ENCODE measurements around the gene PLPPR4. TPM values are rescaled to one million over a fixed set of nuclear protein-coding genes. Genes with fewer than 3 reads are reported as not detected.

PLPPR4 gene
- under 1 TPM in 1 of 3 donors, not detected in 2; 0.05 TPM for total RNA-seq
- total RNA-seq (2013), result not detected

DNA sequence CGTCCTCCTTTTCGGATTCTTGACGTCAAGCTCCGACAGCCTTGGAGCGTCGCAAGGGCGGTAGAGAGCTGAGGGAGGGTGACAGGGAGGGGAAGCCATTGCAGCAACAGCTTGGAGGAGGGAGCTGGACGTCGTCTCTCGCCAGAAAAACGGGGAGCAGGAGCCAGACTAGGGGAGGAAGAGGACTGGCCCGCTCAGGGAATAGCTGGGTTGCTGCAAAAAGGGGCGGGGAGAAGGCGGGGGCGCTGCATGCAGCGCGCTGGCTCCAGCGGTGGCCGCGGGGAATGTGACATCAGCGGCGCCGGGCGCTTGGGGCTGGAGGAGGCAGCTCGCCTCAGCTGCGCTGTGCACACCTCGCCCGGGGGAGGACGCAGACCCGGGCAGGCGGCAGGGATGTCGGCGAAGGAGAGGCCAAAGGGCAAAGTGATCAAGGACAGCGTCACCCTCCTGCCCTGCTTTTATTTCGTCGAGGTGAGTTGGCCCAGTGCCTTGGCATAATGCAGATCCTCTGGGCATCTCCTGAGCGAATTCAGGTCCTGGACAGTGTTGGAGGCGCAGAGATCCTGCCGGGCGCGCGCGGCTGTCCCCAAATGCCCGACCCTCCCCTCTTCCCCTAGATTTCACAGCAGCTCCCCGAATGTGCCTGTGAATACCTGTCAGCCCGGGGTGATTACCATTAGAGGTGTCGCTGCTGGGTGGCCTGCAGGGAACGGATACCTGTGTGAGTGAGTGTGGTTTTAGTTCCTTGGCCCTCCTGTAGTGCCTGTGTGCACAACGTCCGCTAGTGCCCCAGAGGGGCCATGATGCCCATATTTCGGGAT is at the start of gene PLPPR4:
Gene PLPPR4 (plus strand): TSS at position 292 of the 821 bp plus-strand sequence. CDS start 102 bp downstream, at position 394.
- peaks cover 10% of the 10 kb centered on the region for H3K27me3 ChIP-seq (ENCODE audit: control insufficient read depth, insufficient read depth, low read length)
- H3K27me3 Mint-ChIP-seq (ENCODE audit: low read depth in 2 of 2), result peaks cover 23 to 24% of the 10 kb centered on the region in 2 donors
- peaks cover 5 to 8% of the 10 kb centered on the region in 2 donors for H3K9me3 Mint-ChIP-seq
- intact Hi-C loops (cut with micrococcal nuclease), result no loop called here
- H3K36me3 ChIP-seq (ENCODE audit: control insufficient read depth, insufficient read depth, low read length), result no peaks in the 10 kb centered on the region
- no peak within 1 kb of the TSS for H3K4me3 Mint-ChIP-seq
- DNase-seq (no peak), ATAC-seq (no peak)
- no peak within 1 kb of the TSS for H3K4me3 ChIP-seq (ENCODE audit: low read length)
- 7% methylated on average over 49 of the region's 51 CpGs for WGBS (ENCODE audit: insufficient coverage)
- no peaks in the 10 kb centered on the region for H3K4me1 Mint-ChIP-seq
- H3K9me3 ChIP-seq (ENCODE audit: control insufficient read depth, insufficient read depth, low read length), result no peaks in the 10 kb centered on the region
- no peaks in the 10 kb centered on the region for H3K4me1 ChIP-seq (ENCODE audit: control insufficient read depth, insufficient read depth, low read length)
- H3K36me3 Mint-ChIP-seq, result no peaks in the 10 kb centered on the region
- H3K27ac ChIP-seq (ENCODE audit: low read length), result no peak within 1 kb of the TSS
- no peak within 1 kb of the TSS for H3K27ac Mint-ChIP-seq
- TF ChIP-seq, protein P1, sequence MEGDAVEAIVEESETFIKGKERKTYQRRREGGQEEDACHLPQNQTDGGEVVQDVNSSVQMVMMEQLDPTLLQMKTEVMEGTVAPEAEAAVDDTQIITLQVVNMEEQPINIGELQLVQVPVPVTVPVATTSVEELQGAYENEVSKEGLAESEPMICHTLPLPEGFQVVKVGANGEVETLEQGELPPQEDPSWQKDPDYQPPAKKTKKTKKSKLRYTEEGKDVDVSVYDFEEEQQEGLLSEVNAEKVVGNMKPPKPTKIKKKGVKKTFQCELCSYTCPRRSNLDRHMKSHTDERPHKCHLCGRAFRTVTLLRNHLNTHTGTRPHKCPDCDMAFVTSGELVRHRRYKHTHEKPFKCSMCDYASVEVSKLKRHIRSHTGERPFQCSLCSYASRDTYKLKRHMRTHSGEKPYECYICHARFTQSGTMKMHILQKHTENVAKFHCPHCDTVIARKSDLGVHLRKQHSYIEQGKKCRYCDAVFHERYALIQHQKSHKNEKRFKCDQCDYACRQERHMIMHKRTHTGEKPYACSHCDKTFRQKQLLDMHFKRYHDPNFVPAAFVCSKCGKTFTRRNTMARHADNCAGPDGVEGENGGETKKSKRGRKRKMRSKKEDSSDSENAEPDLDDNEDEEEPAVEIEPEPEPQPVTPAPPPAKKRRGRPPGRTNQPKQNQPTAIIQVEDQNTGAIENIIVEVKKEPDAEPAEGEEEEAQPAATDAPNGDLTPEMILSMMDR (IDR thresholded peaks at IDR 0.05), result no peak

DNA sequence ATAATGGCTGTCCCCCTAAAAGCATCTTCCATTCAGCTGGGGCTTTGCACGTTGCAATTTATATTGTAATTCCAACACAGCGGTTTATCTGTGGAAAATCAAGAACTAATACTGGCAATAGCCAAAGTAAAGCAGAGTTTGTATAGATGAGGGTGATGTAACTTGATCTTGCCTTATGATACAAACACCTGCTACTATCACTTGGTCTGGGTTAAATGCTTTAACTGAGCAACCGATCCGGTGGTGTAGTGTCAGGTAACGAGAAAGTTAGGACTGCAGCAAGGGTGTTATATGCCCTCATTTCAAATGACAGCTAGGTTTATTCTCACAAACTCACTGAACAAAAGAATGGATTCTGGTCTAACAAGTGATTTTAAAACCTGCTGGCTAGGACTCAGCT is 47.3 kb upstream of the PLPPR4 start:
- H3K36me3 Mint-ChIP-seq, result no peaks in the 10 kb centered on the region
- H3K27me3 Mint-ChIP-seq (ENCODE audit: low read depth in 2 of 2), result no peaks in the 10 kb centered on the region
- no peak overlapping the region for H3K4me3 Mint-ChIP-seq
- 94% methylated on average over 5 of the region's 5 CpGs for WGBS (ENCODE audit: insufficient coverage)
- Histone ChIP-seq H3K4me3 (ENCODE audit: low read length) (no peak overlapping the region), H3K9me3 (ENCODE audit: control insufficient read depth, insufficient read depth, low read length) (no peaks in the 10 kb centered on the region), H3K27ac (ENCODE audit: low read length) (no peak overlapping the region), H3K27me3 (ENCODE audit: control insufficient read depth, insufficient read depth, low read length) (no peaks in the 10 kb centered on the region), H3K36me3 (ENCODE audit: control insufficient read depth, insufficient read depth, low read length) (no peaks in the 10 kb centered on the region), H3K4me1 (ENCODE audit: control insufficient read depth, insufficient read depth, low read length) (no peaks in the 10 kb centered on the region)
- no peaks in the 10 kb centered on the region for H3K4me1 Mint-ChIP-seq
- TF ChIP-seq, protein P1 (IDR thresholded peaks at IDR 0.05), result no peak
- intact Hi-C loops (cut with micrococcal nuclease), result no loop called here
- H3K9me3 Mint-ChIP-seq, result peaks cover 3 to 15% of the 10 kb centered on the region in 2 donors
- DNase-seq (no peak), ATAC-seq (no peak)
- H3K27ac Mint-ChIP-seq, result no peak overlapping the region

GRCh38 chr1:99217599-99217998 is 46.7 kb upstream of the PLPPR4 start:
- Histone ChIP-seq H3K9me3 (ENCODE audit: control insufficient read depth, insufficient read depth, low read length) (no peaks in the 10 kb centered on the region), H3K27ac (ENCODE audit: low read length) (no peak overlapping the region), H3K4me3 (ENCODE audit: low read length) (no peak overlapping the region), H3K4me1 (ENCODE audit: control insufficient read depth, insufficient read depth, low read length) (no peaks in the 10 kb centered on the region), H3K36me3 (ENCODE audit: control insufficient read depth, insufficient read depth, low read length) (no peaks in the 10 kb centered on the region), H3K27me3 (ENCODE audit: control insufficient read depth, insufficient read depth, low read length) (no peaks in the 10 kb centered on the region)
- ATAC-seq (no peak), DNase-seq (no peak)
- WGBS (ENCODE audit: insufficient coverage), result no CpG with 5 or more reads among the region's 4 CpGs
- Mint-ChIP-seq H3K4me3 (no peak overlapping the region), H3K4me1 (no peaks in the 10 kb centered on the region), H3K36me3 (no peaks in the 10 kb centered on the region), H3K27me3 (ENCODE audit: low read depth in 2 of 2) (no peaks in the 10 kb centered on the region), H3K9me3 (peaks cover 3 to 15% of the 10 kb centered on the region in 2 donors), H3K27ac (no peak overlapping the region)
- TF ChIP-seq, protein P1 (IDR thresholded peaks at IDR 0.05), result no peak
- intact Hi-C loops (cut with micrococcal nuclease), result no loop called here

Data from natural killer cell (primary cell).